Measurements from ENCODE around the gene UNC5A.
A peak's percentile ranks its signal among the peaks of the same experiment; 100 is the strongest.

The UNC5A gene

DNA sequence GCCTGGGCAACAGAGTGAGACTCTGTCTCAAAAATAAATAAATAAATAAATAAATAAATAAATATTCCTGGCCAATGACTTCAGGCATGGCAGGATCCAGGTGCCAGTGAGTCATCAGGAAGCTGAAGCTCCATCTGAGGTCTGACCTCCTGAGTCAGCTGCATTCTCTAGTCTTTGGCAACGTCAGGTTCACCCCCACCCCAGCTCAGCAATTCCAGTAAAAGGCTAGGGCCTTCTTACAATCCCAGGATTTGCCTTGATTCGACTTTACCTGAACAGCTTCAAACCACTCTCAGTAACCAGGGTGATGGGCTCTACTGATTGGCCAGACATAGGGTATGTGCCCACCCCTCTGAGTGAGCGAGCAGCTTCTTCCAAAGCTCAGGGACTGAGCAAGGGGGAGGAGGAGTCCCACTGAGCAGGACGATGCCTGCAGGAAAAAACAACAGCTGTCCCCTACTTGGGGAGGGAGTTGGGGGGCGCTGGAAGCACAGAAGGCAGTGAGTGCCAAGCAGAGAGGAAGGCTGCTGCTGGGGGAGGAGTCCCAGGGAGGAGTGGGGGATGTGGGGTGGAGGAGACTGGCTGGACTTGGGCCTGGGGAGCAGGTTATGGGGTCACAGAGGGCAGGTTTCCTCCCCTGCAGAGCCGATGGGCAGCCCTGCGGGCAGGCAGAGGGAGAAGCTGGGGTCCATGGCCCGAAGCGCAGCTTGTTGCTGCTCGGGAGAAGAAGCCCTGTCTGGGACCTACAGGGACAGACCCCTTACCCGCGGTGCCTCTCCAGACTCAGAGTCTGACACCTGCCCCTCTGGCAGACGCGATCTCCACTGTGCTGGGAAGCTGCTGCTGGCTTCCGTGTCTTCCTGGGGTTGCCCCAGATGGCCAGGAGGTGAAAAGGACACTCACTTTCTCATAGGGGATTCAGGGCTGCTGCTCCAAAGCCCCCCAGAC, 25.9 kb upstream of the UNC5A start:
- Histone ChIP-seq H3K4ac (ENCODE audit: low read depth in 1 of 2, low read length in 2 of 2) (no peak overlapping the region), H3K27me3 (ENCODE audit: control insufficient read depth in 1 of 2, insufficient read depth in 1 of 2, low read length in 2 of 2) (peaks cover 0 to 78% of the 10 kb centered on the region in 2 experiments), H2AFZ (ENCODE audit: low read depth, low read length) (peak overlapping the region; percentile 29), H3K4me1 (ENCODE audit: control insufficient read depth, insufficient read depth, low read depth, low read length) (peaks cover 53% of the 10 kb centered on the region), H4K91ac (ENCODE audit: low read length) (peak overlapping the region; percentile 40), H4K8ac (ENCODE audit: low read length) (peak overlapping the region; percentile 39), H3K9me3 (ENCODE audit: control insufficient read depth, low read length) (no peaks in the 10 kb centered on the region), H3K4me3 (ENCODE audit: insufficient read depth in 1 of 2, low read depth in 1 of 2, low read length in 2 of 2) (no peak overlapping the region), H2BK5ac (ENCODE audit: low read depth, low read length, poor library complexity, severe bottlenecking) (peak overlapping the region; percentile 85), H3K14ac (ENCODE audit: low read length in 2 of 2) (peak overlapping the region in 1 of 2 experiments; percentile 83), H2BK120ac (ENCODE audit: low read depth, low read length) (no peak overlapping the region), H3K18ac (ENCODE audit: low read depth in 1 of 2, low read length in 2 of 2) (peak overlapping the region in 1 of 2 experiments; percentile 14), H3K79me1 (replicated peaks; ENCODE audit: low read length, poor library complexity, severe bottlenecking) (no peaks in the 10 kb centered on the region), H3K4me2 (ENCODE audit: low read length, poor library complexity, severe bottlenecking) (peak overlapping the region; percentile 23), H3K36me3 (ENCODE audit: control insufficient read depth in 1 of 2, insufficient read depth in 2 of 2, low read depth in 1 of 2, low read length in 2 of 2) (no peaks in the 10 kb centered on the region), H2BK15ac (ENCODE audit: low read depth, poor library complexity, severe bottlenecking) (peak overlapping the region; percentile 21), H3K27ac (ENCODE audit: low read length, poor library complexity, severe bottlenecking) (peak overlapping the region; percentile 97), H2AK5ac (ENCODE audit: low read length, severe bottlenecking) (peak overlapping the region; percentile 51), H3K23ac (ENCODE audit: low read length in 2 of 2) (no peak overlapping the region), H2BK12ac (ENCODE audit: low read length in 2 of 2) (peak overlapping the region in 1 of 2 experiments; percentile 57), H3K9ac (ENCODE audit: low read length) (peak overlapping the region; percentile 32)
- peak; percentile 78 for DNase-seq
- WGBS: 43% methylated on average over 15 of the region's 15 CpGs

DNA sequence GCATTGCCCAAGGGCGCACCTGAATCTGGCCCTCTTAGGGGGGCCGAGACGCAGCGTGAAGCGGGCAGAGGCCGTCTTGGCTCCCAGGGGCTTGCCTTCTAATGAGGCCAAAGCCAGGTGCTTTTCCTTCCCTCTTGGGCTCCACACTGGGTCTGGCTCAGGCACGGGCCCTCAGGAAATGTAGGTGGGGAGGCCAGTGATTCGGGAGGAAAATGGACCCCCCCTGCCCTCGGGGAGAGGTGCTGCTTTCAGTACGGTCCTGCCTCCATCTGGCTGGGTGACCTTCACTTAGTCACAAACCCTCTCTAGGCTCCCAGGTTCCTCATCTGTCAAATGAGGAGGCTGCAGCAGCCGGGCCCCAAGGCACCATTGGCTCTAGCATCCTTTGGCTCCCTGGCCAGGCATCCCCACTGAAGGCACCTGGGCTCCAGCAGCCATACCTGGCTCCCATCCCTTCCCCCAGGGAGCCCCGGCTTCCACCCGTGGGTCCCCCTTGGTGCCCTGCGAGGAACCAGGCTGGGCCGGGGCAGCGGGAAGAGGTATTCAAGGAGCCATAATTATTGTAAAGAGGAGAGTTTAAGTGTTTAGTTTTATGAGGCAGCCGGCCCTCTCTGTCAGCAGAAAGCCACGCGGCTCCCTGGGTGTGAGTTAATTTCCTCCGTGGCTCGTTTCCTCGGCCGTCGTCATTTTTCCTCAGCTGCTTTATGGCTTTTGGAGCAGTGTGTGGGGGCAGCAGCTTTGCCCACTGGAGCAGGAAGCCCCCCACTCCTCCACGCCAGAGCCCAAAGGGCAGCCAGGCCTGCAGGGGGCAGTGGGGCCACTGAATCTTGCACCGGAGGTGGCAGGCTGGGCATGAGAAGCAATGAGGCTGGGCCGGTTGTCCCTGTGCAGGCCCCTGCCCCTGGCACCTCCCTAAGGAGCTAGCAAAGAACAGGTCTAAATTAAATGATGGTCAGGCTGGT, 24.9 kb upstream of the UNC5A start:
- no peaks in the 10 kb centered on the region for H3K9me3 ChIP-seq (ENCODE audit: control insufficient read depth, low read length)
- H2AFZ ChIP-seq (ENCODE audit: low read depth, low read length): no peak overlapping the region
- H3K27me3 ChIP-seq (ENCODE audit: control insufficient read depth in 1 of 2, insufficient read depth in 1 of 2, low read length in 2 of 2): peaks cover 0 to 77% of the 10 kb centered on the region in 2 experiments
- H3K9ac ChIP-seq (ENCODE audit: low read length): no peak overlapping the region
- H3K4me1 ChIP-seq (ENCODE audit: control insufficient read depth, insufficient read depth, low read depth, low read length): peaks cover 54% of the 10 kb centered on the region
- no peak overlapping the region for H3K4me2 ChIP-seq (ENCODE audit: low read length, poor library complexity, severe bottlenecking)
- WGBS: 81% methylated on average over 27 of the region's 27 CpGs
- no peaks in the 10 kb centered on the region for H3K36me3 ChIP-seq (ENCODE audit: control insufficient read depth in 1 of 2, insufficient read depth in 2 of 2, low read depth in 1 of 2, low read length in 2 of 2)
- H3K79me1 ChIP-seq (replicated peaks; ENCODE audit: low read length, poor library complexity, severe bottlenecking): no peaks in the 10 kb centered on the region
- peak overlapping the region; percentile 58 for H2AK5ac ChIP-seq (ENCODE audit: low read length, severe bottlenecking)
- H3K4ac ChIP-seq (ENCODE audit: low read depth in 1 of 2, low read length in 2 of 2): no peak overlapping the region
- H3K18ac ChIP-seq (ENCODE audit: low read depth in 1 of 2, low read length in 2 of 2): no peak overlapping the region
- peak overlapping the region; percentile 97 for H3K27ac ChIP-seq (ENCODE audit: low read length, poor library complexity, severe bottlenecking)
- DNase-seq: no peak
- H2BK12ac ChIP-seq (ENCODE audit: low read length in 2 of 2): no peak overlapping the region
- H4K91ac ChIP-seq (ENCODE audit: low read length): no peak overlapping the region
- no peak overlapping the region for H3K23ac ChIP-seq (ENCODE audit: low read length in 2 of 2)
- H4K8ac ChIP-seq (ENCODE audit: low read length): no peak overlapping the region
- peak overlapping the region; percentile 85 for H2BK5ac ChIP-seq (ENCODE audit: low read depth, low read length, poor library complexity, severe bottlenecking)
- no peak overlapping the region for H3K14ac ChIP-seq (ENCODE audit: low read length in 2 of 2)
- H2BK120ac ChIP-seq (ENCODE audit: low read depth, low read length): no peak overlapping the region
- no peak overlapping the region for H3K4me3 ChIP-seq (ENCODE audit: insufficient read depth in 1 of 2, low read depth in 1 of 2, low read length in 2 of 2)
- no peak overlapping the region for H2BK15ac ChIP-seq (ENCODE audit: low read depth, poor library complexity, severe bottlenecking)

DNA sequence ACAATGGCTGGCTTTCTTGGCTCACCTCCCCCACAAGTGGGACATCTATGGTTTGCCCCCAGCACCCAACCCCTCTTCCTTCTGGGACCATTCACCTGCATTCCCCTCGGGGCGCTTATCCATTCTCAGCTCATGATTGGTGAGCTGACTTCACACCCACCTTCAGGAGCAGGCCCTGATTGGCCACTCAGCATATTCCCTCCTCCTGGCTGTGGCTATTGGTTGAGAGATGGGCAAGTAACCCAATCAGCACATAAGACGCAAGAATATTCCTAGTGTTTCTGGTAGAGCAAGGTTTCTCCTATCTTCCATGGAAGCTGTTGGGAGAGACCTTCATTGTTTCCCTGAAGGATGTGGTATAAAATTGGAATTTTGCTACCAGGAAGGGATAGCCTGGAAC, 22.7 kb upstream of the UNC5A start:
- Histone ChIP-seq H3K14ac (ENCODE audit: low read length in 2 of 2) (no peak overlapping the region), H3K79me1 (replicated peaks; ENCODE audit: low read length, poor library complexity, severe bottlenecking) (no peaks in the 10 kb centered on the region), H3K4ac (ENCODE audit: low read depth in 1 of 2, low read length in 2 of 2) (no peak overlapping the region), H3K9me3 (ENCODE audit: control insufficient read depth, low read length) (no peaks in the 10 kb centered on the region), H3K4me3 (ENCODE audit: insufficient read depth in 1 of 2, low read depth in 1 of 2, low read length in 2 of 2) (no peak overlapping the region), H2AK5ac (ENCODE audit: low read length, severe bottlenecking) (no peak overlapping the region), H4K8ac (ENCODE audit: low read length) (no peak overlapping the region), H2AFZ (ENCODE audit: low read depth, low read length) (no peak overlapping the region), H3K4me1 (ENCODE audit: control insufficient read depth, insufficient read depth, low read depth, low read length) (peaks cover 37% of the 10 kb centered on the region), H3K9ac (ENCODE audit: low read length) (no peak overlapping the region), H4K91ac (ENCODE audit: low read length) (no peak overlapping the region), H2BK120ac (ENCODE audit: low read depth, low read length) (no peak overlapping the region), H3K27me3 (ENCODE audit: control insufficient read depth in 1 of 2, insufficient read depth in 1 of 2, low read length in 2 of 2) (peaks cover 0 to 81% of the 10 kb centered on the region in 2 experiments), H3K4me2 (ENCODE audit: low read length, poor library complexity, severe bottlenecking) (no peak overlapping the region), H3K27ac (ENCODE audit: low read length, poor library complexity, severe bottlenecking) (no peak overlapping the region), H3K18ac (ENCODE audit: low read depth in 1 of 2, low read length in 2 of 2) (no peak overlapping the region), H3K36me3 (ENCODE audit: control insufficient read depth in 1 of 2, insufficient read depth in 2 of 2, low read depth in 1 of 2, low read length in 2 of 2) (no peaks in the 10 kb centered on the region), H2BK12ac (ENCODE audit: low read length in 2 of 2) (no peak overlapping the region), H2BK15ac (ENCODE audit: low read depth, poor library complexity, severe bottlenecking) (no peak overlapping the region), H2BK5ac (ENCODE audit: low read depth, low read length, poor library complexity, severe bottlenecking) (no peak overlapping the region), H3K23ac (ENCODE audit: low read length in 2 of 2) (no peak overlapping the region)
- 67% methylated on average over 3 of the region's 3 CpGs for WGBS
- DNase-seq: no peak

Data from mesenchymal stem cell (in vitro differentiated cells and primary cell).